Sigmoid colon (tissue), 4 donors: ENCODE data around the gene TAS2R8.

Experiments used
- CTCF ChIP-seq, 4 experiments: fragments of 450-650 bp in 3 of 4; fragments of 200-600 bp in 1 of 4; IDR thresholded peaks; one replicate each; pipeline ENCODE4 v1.5.1; 2016 to 2019; ENCODE audit warnings: antibody characterized with exemption in 4 of 4, mild to moderate bottlenecking in 3 of 4, moderate library complexity in 2 of 4
- EP300 ChIP-seq, 4 donors: sonication (generic); formaldehyde crosslinking; IDR thresholded peaks; one replicate each; pipeline ENCODE4 v1.6.1; 2017; ENCODE audit warnings: antibody characterized with exemption in 4 of 4
- POLR2A ChIP-seq, 2 donors: fragments of 450-650 bp; IDR thresholded peaks; one replicate each; pipeline ENCODE4 v1.6.1; 2016; ENCODE audit warnings: antibody characterized with exemption in 2 of 2, mild to moderate bottlenecking in 2 of 2, moderate library complexity in 2 of 2
- POLR2AphosphoS5 ChIP-seq, 4 donors: sonication (generic); formaldehyde crosslinking; IDR thresholded peaks; one replicate each; pipeline ENCODE4 v1.6.1; 2017; ENCODE audit warnings: antibody characterized with exemption in 4 of 4

GRCh38 chr12:10802587-10802986 is 4.5 kb downstream of the TAS2R8 start, which contains the start of gene TAS2R7:
- no peak for TF ChIP-seq EP300 (IDR thresholded peaks at IDR 0.05)
- TF ChIP-seq POLR2A (IDR thresholded peaks at IDR 0.05) = no peak
- TF ChIP-seq CTCF (IDR thresholded peaks at IDR 0.05) = no peak
- TF ChIP-seq POLR2AphosphoS5 (IDR thresholded peaks at IDR 0.05) = no peak
